ENCODE results near the gene MYLK4. TPM values are rescaled to one million over a fixed set of nuclear protein-coding genes. Genes with fewer than 3 reads are reported as not detected.
A peak's percentile ranks its signal among the peaks of the same experiment; 100 is the strongest.

MYLK4 gene
- total RNA-seq, 1 donor: 0.43 TPM

DNA sequence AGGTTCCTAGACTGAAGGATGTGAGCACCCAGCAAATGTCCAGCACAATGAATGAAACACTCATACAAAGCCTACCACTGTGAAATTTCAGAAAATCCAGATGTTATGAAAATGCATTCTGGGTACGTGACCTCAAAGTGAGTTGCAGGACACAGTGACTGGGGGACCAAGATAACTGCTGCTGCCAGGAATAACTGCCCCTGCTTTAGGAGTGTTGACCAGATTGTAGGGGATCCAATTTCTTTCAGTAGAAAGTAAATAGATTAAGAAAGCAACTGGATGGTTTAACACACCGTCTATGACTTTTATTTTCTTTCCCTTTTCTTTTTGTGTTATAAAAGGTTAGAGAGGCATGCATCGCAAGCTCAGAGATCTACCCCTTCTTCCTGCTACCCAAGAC, 29.5 kb downstream of the MYLK4 start:
- TF ChIP-seq CTCF (IDR thresholded peaks at IDR 0.05; ENCODE audit: insufficient read depth, low read depth, low read length): no peak
- H3K4me3 ChIP-seq (ENCODE audit: low read depth, low read length): no peak overlapping the region
- no peak for DNase-seq (ENCODE audit: low read depth)

DNA sequence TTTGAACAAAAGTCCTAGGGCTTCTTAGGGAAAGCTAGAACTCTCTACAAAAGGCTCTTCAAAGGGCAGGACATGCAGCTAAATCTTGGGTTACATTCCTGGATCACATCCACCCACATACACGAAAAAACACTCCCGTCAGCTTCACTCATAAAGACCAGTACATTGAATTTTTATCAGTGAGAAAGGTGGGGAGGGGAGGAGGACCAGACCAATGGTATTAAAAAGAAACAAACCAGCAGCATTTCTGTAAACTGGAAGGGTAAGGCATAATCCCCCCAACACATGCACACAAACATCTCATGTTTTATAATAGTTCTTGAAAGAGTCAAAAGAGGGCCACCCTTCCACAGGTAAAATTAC, 31.6 kb downstream of the MYLK4 start:
- no peak overlapping the region for H3K4me3 ChIP-seq (ENCODE audit: low read depth, low read length)
- no peak for DNase-seq (ENCODE audit: low read depth)
- TF ChIP-seq CTCF (IDR thresholded peaks at IDR 0.05; ENCODE audit: insufficient read depth, low read depth, low read length): no peak

DNA sequence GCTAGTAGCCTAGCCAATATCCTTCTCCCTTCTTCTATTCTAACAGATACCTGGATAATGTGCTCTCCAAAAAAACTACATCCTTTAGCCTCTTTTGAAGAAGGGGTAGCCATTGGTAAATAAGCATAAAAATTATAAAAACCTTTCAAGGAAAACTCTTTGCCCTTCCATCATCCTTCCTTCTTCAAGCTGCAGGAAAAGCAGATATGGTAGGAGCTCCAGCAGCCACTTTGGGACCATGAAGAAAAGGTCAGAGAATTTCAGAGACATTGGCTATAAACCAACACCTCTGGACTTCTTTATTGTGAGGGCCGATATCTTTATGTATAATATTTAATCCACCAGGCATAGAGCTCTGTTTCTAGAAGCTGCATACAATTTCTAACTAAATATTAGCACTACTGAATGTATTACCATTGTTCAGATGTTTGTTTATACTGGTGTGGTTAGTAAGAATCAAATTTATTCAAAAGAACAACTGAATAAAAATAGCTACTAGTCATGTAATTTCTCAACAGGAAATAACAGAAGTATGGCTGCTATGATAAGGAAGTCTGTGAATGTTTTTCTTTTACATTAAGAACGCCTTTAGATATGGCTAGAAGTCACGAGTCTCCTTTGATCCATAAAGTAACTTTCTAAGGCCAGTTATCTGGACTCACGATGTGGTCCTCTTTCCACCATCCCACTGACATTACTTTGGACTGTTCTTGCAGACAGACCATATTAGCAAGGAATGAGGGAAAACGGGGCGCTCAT, 32.2 kb downstream of the MYLK4 start:
- peak; percentile 31 for DNase-seq (ENCODE audit: low read depth)
- no peak overlapping the region for H3K4me3 ChIP-seq (ENCODE audit: low read depth, low read length)
- no peak for TF ChIP-seq CTCF (IDR thresholded peaks at IDR 0.05; ENCODE audit: insufficient read depth, low read depth, low read length)

DNA sequence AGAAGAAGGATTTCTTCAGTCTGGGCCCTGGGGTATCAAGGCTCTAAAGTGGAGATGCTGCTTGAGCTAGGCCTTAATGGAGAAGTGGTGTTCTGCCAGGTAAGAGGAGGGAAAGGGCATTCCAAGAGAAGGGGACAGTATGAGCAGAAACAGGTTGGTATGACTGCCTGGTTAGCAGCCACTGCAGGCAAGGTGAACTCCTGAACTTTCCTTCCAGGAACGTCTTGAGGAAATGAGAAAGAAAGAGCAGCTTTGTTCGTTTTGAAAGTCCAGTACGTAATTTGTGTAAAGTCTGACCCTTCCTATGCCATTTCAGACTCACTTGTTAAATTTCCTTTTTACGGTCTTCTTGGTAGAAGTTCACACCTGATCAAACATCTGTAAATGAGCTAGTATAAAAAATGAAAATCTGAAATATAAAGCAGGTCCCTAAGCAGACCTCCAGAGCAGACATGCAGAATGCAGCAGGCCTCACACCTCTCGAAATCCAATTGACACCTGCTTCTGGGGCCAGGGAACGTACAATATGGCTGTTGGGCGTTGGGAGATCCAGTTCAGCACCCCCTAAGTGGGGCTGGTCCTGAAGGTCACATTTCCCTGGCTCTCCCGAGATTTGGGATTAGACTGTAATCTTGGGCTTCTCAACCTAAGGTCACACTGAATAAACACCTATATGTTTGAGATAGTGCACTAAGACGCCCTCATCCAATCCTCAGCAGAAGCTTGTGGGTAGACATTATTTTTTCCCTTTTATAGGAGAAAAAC, 33.6 kb downstream of the MYLK4 start:
- H3K4me3 ChIP-seq (ENCODE audit: low read depth, low read length): no peak overlapping the region
- DNase-seq (ENCODE audit: low read depth): no peak
- no peak for TF ChIP-seq CTCF (IDR thresholded peaks at IDR 0.05; ENCODE audit: insufficient read depth, low read depth, low read length)

DNA sequence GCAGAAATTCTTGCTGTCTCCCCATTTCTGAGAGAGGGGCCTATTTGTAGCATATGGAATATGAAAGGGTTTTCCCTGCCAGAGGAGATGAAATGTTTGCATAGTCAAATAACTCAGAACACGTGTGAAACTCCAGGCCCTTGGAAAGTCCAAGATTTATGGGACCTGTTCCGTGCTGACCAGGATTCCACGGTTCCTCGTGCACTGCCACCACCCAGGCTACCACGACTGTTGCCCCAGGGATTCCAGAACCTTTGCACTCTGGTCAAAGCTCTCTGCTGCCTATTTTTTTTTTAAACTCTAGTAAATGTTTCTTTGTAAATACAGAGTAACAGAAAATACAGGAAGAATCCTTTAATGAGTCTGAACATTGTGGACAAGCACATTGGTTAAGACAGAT, 35.0 kb downstream of the MYLK4 start:
- peak; percentile 46 for DNase-seq (ENCODE audit: low read depth)
- no peak overlapping the region for H3K4me3 ChIP-seq (ENCODE audit: low read depth, low read length)
- TF ChIP-seq CTCF (IDR thresholded peaks at IDR 0.05; ENCODE audit: insufficient read depth, low read depth, low read length): no peak

DNA sequence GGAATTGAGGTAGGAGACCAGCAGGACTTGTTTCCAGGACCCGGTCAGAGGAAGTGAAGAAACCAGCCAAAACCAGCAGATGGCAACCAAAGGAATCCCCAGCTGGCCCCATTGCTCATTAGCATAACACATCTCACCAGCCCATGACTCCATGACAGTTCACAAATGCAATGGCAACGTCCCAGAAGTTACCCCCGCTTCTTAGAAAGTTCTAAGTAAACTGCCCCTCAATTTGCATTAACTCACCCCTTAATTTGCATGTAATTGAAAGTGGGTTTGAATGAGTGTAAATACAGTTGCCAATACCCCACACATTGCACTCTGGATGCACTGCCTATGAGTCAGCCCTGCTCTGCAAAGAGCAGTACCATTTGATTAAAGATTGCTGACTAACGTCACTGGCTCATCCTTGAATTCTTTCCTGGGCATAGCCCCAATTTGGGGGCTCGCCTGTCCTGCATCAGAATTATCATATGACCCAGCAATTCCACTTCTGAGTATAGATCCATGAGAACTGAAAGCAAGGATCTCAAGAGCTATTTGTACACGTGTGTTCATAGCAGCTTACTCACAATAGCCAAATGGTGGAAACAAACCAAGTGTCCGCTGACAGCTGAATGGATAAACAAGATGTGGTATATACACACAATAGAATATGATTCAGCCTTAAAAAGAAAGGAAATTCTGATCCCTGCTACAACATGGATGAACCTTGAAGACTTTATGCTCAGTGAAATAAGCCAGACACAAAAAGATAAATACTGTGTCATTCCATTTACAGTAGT, 36.4 kb downstream of the MYLK4 start:
- no peak overlapping the region for H3K4me3 ChIP-seq (ENCODE audit: low read depth, low read length)
- TF ChIP-seq CTCF (IDR thresholded peaks at IDR 0.05; ENCODE audit: insufficient read depth, low read depth, low read length): no peak
- peak; percentile 88 for DNase-seq (ENCODE audit: low read depth)
